SK-N-SH treated with all-trans-retinoic acid at 6 μM for 48 hours (cell line): ENCODE measurements around the gene EML4.

Experiments used
- ATAC-seq: fragments of 200-7000 bp; cut with Tn5 transposase; 3 replicates; pipeline ENCODE4 v1.9.1; 2020; ENCODE audit warnings: mild to moderate bottlenecking, moderate library complexity
- CSDC2 ChIP-seq: fragments of 250-450 bp; sonication (Bioruptor Pico); IDR thresholded peaks from 2 replicates; pipeline ENCODE4 v1.5.0; 2020; ENCODE audit warnings: mild to moderate bottlenecking, moderate library complexity
- GLIS3 ChIP-seq: fragments of 250-450 bp; sonication (Bioruptor Pico); IDR thresholded peaks from 2 replicates; pipeline ENCODE4 v1.5.0; 2020; ENCODE audit warnings: mild to moderate bottlenecking, moderate library complexity
- ISL1 ChIP-seq: fragments of 250-450 bp; sonication (Bioruptor Pico); IDR thresholded peaks from 2 replicates; pipeline ENCODE4 v2.1.2; 2022; ENCODE audit warnings: mild to moderate bottlenecking, moderate library complexity
- OSR1 ChIP-seq: fragments of 250-450 bp; sonication (Bioruptor Pico); IDR thresholded peaks from 2 replicates; pipeline ENCODE4 v1.8.0; 2022; ENCODE audit warnings: moderate library complexity, mild to moderate bottlenecking, inconsistent platforms
- PPARA ChIP-seq: fragments of 250-450 bp; sonication (Bioruptor Pico); IDR thresholded peaks from 2 replicates; pipeline ENCODE4 v1.5.0; 2020; ENCODE audit warnings: mild to moderate bottlenecking, borderline replicate concordance
- RARB ChIP-seq: fragments of 250-450 bp; sonication (Bioruptor Pico); IDR thresholded peaks from 2 replicates; pipeline ENCODE4 v1.8.0; 2021; ENCODE audit warnings: mild to moderate bottlenecking, moderate library complexity
- SNAI2 ChIP-seq: fragments of 250-450 bp; sonication (Bioruptor Pico); IDR thresholded peaks from 2 replicates; pipeline ENCODE4 v1.5.0; 2020; ENCODE audit warnings: mild to moderate bottlenecking, moderate library complexity
- TCF4 ChIP-seq: fragments of 250-450 bp; sonication (Bioruptor Pico); IDR thresholded peaks from 2 replicates; pipeline ENCODE4 v1.8.0; 2021; ENCODE audit warnings: mild to moderate bottlenecking, moderate library complexity, borderline replicate concordance
- TOX ChIP-seq: fragments of 250-450 bp; sonication (Bioruptor Pico); IDR thresholded peaks from 2 replicates; pipeline ENCODE4 v1.8.0; 2021; ENCODE audit warnings: mild to moderate bottlenecking, moderate library complexity, borderline replicate concordance
- ZFP3 ChIP-seq: fragments of 250-450 bp; sonication (Bioruptor Pico); IDR thresholded peaks from 2 replicates; pipeline ENCODE4 v1.5.0; 2020; ENCODE audit warnings: mild to moderate bottlenecking, moderate library complexity
- ZFP30 ChIP-seq: fragments of 450-650 bp; formaldehyde crosslinking; IDR thresholded peaks from 2 replicates; pipeline ENCODE4 v1.5.0; 2022; ENCODE audit warnings: mild to moderate bottlenecking, moderate library complexity
- ZNF565 ChIP-seq: fragments of 450-650 bp; formaldehyde crosslinking; conservative IDR thresholded peaks from 2 replicates; pipeline ENCODE4 v1.5.0; 2020; ENCODE audit warnings: low read depth, mild to moderate bottlenecking, moderate library complexity
- ZNF70 ChIP-seq: fragments of 450-650 bp; formaldehyde crosslinking; IDR thresholded peaks from 2 replicates; pipeline ENCODE4 v1.5.0; 2020; ENCODE audit warnings: mild to moderate bottlenecking, moderate library complexity
- ZNF8 ChIP-seq: fragments of 450-650 bp; formaldehyde crosslinking; IDR thresholded peaks from 2 replicates; pipeline ENCODE4 v1.5.0; 2020; ENCODE audit warnings: mild to moderate bottlenecking, moderate library complexity
- TF ChIP-seq, protein P1 (sequence below): fragments of 250-450 bp; sonication (Bioruptor Pico); IDR thresholded peaks from 2 replicates; pipeline ENCODE4 v1.8.0; 2021; ENCODE audit warnings: low read depth, mild to moderate bottlenecking, moderate library complexity, borderline replicate concordance
- TF ChIP-seq, protein P2 (sequence below): fragments of 250-450 bp; sonication (Bioruptor Pico); IDR thresholded peaks from 2 replicates; pipeline ENCODE4 v1.5.0; 2020; ENCODE audit warnings: mild to moderate bottlenecking, moderate library complexity
- TF ChIP-seq, protein P3 (sequence below): fragments of 250-450 bp; sonication (Bioruptor Pico); IDR thresholded peaks from 2 replicates; pipeline ENCODE4 v1.5.1; 2020; ENCODE audit warnings: low read depth, mild to moderate bottlenecking, moderate library complexity
- TF ChIP-seq, protein P4 (sequence below): fragments of 250-450 bp; sonication (Bioruptor Pico); IDR thresholded peaks from 2 replicates; pipeline ENCODE4 v1.5.1; 2021; ENCODE audit warnings: mild to moderate bottlenecking, moderate library complexity

The EML4 gene

DNA sequence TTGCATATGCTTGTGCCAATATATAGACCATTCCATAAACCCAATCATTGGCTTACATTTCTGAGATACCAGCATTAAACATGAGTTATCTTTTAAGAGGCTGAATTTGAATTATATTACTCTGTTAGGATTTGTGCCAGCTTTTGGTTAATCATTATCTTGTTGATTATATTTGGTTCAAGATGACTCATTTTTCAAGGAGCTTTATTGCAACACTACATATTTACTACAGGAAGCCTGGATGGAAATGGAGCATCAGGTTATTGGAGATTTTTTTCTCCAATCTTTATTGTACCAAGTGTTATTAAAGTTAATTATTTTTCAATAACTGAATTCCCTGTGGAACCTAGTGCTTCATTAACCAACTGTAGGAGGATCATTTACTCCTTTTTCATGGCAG is 26.4 kb downstream of the EML4 start:
- TF ChIP-seq CSDC2 (CRISPR knock-in tag) (no peak), ZFP30 (no peak), ZFP3 (CRISPR knock-in tag) (peak; percentile 68; the same call in 1 of the 2 replicates), ZNF70 (CRISPR knock-in tag) (no peak), GLIS3 (CRISPR knock-in tag) (0 out of 2 replicates have a peak, but pooled peaks have one; percentile 22), PPARA (no peak), ZNF8 (CRISPR knock-in tag) (no peak), TOX (no peak), ISL1 (CRISPR knock-in tag) (peak; percentile 90), TCF4 (CRISPR knock-in tag) (peak; percentile 49), OSR1 (CRISPR knock-in tag) (no peak), ZNF565 (CRISPR knock-in tag) (no peak), RARB (CRISPR knock-in tag) (no peak), SNAI2 (CRISPR knock-in tag) (0 out of 2 replicates have a peak, but pooled peaks have one; percentile 53)
- TF ChIP-seq, protein P1, sequence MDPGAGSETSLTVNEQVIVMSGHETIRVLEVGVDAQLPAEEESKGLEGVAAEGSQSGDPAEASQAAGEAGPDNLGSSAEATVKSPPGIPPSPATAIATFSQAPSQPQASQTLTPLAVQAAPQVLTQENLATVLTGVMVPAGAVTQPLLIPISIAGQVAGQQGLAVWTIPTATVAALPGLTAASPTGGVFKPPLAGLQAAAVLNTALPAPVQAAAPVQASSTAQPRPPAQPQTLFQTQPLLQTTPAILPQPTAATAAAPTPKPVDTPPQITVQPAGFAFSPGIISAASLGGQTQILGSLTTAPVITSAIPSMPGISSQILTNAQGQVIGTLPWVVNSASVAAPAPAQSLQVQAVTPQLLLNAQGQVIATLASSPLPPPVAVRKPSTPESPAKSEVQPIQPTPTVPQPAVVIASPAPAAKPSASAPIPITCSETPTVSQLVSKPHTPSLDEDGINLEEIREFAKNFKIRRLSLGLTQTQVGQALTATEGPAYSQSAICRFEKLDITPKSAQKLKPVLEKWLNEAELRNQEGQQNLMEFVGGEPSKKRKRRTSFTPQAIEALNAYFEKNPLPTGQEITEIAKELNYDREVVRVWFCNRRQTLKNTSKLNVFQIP = no peak
- TF ChIP-seq, protein P2, sequence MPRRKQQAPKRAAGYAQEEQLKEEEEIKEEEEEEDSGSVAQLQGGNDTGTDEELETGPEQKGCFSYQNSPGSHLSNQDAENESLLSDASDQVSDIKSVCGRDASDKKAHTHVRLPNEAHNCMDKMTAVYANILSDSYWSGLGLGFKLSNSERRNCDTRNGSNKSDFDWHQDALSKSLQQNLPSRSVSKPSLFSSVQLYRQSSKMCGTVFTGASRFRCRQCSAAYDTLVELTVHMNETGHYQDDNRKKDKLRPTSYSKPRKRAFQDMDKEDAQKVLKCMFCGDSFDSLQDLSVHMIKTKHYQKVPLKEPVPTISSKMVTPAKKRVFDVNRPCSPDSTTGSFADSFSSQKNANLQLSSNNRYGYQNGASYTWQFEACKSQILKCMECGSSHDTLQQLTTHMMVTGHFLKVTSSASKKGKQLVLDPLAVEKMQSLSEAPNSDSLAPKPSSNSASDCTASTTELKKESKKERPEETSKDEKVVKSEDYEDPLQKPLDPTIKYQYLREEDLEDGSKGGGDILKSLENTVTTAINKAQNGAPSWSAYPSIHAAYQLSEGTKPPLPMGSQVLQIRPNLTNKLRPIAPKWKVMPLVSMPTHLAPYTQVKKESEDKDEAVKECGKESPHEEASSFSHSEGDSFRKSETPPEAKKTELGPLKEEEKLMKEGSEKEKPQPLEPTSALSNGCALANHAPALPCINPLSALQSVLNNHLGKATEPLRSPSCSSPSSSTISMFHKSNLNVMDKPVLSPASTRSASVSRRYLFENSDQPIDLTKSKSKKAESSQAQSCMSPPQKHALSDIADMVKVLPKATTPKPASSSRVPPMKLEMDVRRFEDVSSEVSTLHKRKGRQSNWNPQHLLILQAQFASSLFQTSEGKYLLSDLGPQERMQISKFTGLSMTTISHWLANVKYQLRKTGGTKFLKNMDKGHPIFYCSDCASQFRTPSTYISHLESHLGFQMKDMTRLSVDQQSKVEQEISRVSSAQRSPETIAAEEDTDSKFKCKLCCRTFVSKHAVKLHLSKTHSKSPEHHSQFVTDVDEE (CRISPR knock-in tag) = no peak
- TF ChIP-seq, protein P3, sequence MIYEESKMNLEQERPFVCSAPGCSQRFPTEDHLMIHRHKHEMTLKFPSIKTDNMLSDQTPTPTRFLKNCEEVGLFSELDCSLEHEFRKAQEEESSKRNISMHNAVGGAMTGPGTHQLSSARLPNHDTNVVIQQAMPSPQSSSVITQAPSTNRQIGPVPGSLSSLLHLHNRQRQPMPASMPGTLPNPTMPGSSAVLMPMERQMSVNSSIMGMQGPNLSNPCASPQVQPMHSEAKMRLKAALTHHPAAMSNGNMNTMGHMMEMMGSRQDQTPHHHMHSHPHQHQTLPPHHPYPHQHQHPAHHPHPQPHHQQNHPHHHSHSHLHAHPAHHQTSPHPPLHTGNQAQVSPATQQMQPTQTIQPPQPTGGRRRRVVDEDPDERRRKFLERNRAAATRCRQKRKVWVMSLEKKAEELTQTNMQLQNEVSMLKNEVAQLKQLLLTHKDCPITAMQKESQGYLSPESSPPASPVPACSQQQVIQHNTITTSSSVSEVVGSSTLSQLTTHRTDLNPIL (CRISPR knock-in tag) = peak; percentile 82
- ATAC-seq = no peak

DNA sequence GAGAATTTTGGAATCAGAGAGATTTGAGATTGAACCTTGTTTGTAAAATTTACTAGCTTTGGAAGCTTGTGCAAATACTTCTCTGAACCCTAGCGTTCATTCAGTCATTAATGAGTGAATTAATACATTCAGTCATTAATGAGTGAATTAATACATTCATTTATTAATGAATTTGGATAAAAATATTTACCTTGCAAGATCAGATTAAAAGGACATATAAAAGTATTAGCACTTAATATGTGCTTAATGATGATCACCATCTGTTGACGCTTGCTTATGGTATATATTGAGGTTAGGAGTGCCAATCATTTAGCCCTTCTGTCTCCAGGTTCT is 26.9 kb downstream of the EML4 start:
- TF ChIP-seq, protein P2 (CRISPR knock-in tag) = no peak
- no peak for TF ChIP-seq ISL1 (CRISPR knock-in tag)
- no peak for TF ChIP-seq ZNF565 (CRISPR knock-in tag)
- TF ChIP-seq, protein P3 (CRISPR knock-in tag) = no peak
- no peak for TF ChIP-seq GLIS3 (CRISPR knock-in tag)
- no peak for ATAC-seq

DNA sequence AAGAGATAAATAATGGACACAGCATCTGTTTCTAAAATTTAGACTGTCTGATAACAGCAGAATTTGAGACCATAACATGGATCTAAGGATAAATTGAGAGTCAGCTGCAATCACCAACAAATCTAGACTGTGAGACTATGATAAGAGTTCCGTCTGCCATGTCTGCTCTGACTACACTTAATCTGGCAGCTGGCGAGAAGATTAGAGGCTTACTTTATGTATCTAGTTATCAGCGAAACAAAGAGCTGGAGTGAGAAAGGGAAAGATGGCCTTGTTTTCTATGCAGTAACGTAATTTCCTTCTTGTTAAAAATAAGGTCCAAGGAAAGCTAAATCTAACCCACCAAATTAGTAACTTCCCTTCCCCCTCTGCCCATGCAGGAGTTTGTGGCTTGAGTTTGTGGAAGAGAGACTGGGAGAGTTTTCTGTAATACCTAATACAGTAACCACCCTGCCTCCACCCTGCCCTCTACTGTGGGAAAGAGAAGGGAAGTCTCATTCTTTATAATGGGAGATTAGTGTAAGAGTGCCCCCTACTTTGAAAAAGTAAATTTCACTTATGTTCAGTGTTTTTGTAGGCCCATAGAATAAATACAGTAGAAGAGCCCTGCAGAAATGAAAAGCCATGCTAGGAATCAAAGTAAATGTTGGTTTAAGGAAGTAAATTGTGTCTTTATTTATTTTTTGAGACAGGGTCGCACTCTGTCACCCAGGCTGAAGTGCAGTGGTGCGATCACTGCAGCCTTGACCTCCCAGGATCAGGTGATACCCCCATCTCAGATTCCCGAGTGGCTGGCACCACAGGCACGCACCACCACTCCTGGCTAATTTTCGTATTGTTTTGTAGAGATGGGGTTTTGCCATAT is 27.5 kb downstream of the EML4 start:
- ATAC-seq = peak; percentile 67
- TF ChIP-seq ZNF565 (CRISPR knock-in tag) = no peak
- peak; percentile 51; the same call in 1 of the 2 replicates for TF ChIP-seq ZNF70 (CRISPR knock-in tag)
- no peak for TF ChIP-seq TOX
- no peak for TF ChIP-seq ZFP30
- TF ChIP-seq GLIS3 (CRISPR knock-in tag) = peak; percentile 71; the same call in 1 of the 2 replicates
- peak; percentile 55 for TF ChIP-seq ZNF8 (CRISPR knock-in tag)
- TF ChIP-seq, protein P4, sequence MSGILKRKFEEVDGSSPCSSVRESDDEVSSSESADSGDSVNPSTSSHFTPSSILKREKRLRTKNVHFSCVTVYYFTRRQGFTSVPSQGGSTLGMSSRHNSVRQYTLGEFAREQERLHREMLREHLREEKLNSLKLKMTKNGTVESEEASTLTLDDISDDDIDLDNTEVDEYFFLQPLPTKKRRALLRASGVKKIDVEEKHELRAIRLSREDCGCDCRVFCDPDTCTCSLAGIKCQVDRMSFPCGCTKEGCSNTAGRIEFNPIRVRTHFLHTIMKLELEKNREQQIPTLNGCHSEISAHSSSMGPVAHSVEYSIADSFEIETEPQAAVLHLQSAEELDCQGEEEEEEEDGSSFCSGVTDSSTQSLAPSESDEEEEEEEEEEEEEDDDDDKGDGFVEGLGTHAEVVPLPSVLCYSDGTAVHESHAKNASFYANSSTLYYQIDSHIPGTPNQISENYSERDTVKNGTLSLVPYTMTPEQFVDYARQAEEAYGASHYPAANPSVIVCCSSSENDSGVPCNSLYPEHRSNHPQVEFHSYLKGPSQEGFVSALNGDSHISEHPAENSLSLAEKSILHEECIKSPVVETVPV (CRISPR knock-in tag) = 0 out of 2 replicates have a peak, but pooled peaks have one; percentile 36
- 0 out of 2 replicates have a peak, but pooled peaks have one; percentile 24 for TF ChIP-seq PPARA
- peak; percentile 93 for TF ChIP-seq TCF4 (CRISPR knock-in tag)
- TF ChIP-seq ISL1 (CRISPR knock-in tag) = 0 out of 2 replicates have a peak, but pooled peaks have one; percentile 7
- no peak for TF ChIP-seq OSR1 (CRISPR knock-in tag)
- no peak for TF ChIP-seq RARB (CRISPR knock-in tag)
- TF ChIP-seq, protein P2 (CRISPR knock-in tag) = peak; percentile 91
